Liver (tissue), 9 donors: ENCODE data around the gene IL21R. TPM values are rescaled to one million over a fixed set of nuclear protein-coding genes. Genes with fewer than 3 reads are reported as not detected.

ENCODE experiments used
- DNase-seq: peaks from one replicate; pipeline ENCODE4 v3.0.0-alpha.2; 2017; ENCODE audit warnings: low spot score
- H3K27ac ChIP-seq, 2 donors: one replicate each; pipeline ENCODE4 v1.7.0; 2013; ENCODE audit warnings: inconsistent platforms in 2 of 2, low read length in 2 of 2, control low read depth in 1 of 2, low read depth in 1 of 2, mild to moderate bottlenecking in 1 of 2
- H3K27me3 ChIP-seq, 4 donors: one replicate each; pipeline versions ENCODE4 v1.6.1 to v1.7.0; 2013; ENCODE audit warnings: low read length in 3 of 4, inconsistent platforms in 1 of 4, mild to moderate bottlenecking in 1 of 4, moderate library complexity in 1 of 4; ENCODE audit not compliant: control insufficient read depth in 4 of 4, insufficient read depth in 4 of 4
- H3K36me3 ChIP-seq, 4 donors: one replicate each; pipeline versions ENCODE4 v1.6.1 to v1.7.0; 2013; ENCODE audit warnings: low read length in 3 of 4, mild to moderate bottlenecking in 3 of 4, low read depth in 1 of 4, moderate library complexity in 1 of 4; ENCODE audit not compliant: control insufficient read depth in 4 of 4, insufficient read depth in 3 of 4
- H3K4me1 ChIP-seq, 4 donors: one replicate each; pipeline versions ENCODE4 v1.6.1 to v1.7.0; 2013; ENCODE audit warnings: low read length in 3 of 4, mild to moderate bottlenecking in 3 of 4, moderate library complexity in 1 of 4; ENCODE audit not compliant: control insufficient read depth in 4 of 4, insufficient read depth in 4 of 4
- H3K4me3 ChIP-seq, 3 donors: one replicate each; pipeline versions ENCODE4 v1.6.1 to v1.7.0; 2013; ENCODE audit warnings: low read length in 3 of 3, control low read depth in 1 of 3, low read depth in 1 of 3, mild to moderate bottlenecking in 1 of 3
- H3K9ac ChIP-seq, 2 donors: one replicate each; pipeline ENCODE4 v1.7.0; 2013; ENCODE audit warnings: low read length in 2 of 2, mild to moderate bottlenecking in 2 of 2, moderate library complexity in 2 of 2, control low read depth in 1 of 2, low read depth in 1 of 2
- H3K9me3 ChIP-seq, 4 donors: one replicate each; pipeline versions ENCODE4 v1.6.1 to v1.7.0; 2013; ENCODE audit warnings: low read length in 3 of 4; ENCODE audit not compliant: control insufficient read depth in 4 of 4
- ATF3 ChIP-seq: IDR thresholded peaks from 2 replicates; pipeline ENCODE4 v1.6.1; 2016; ENCODE audit warnings: antibody characterized with exemption
- CTCF ChIP-seq: fragments of 150-350 bp; IDR thresholded peaks from 2 replicates; pipeline ENCODE4 v1.5.1; 2017; ENCODE audit warnings: improper control_type of control experiment, low read depth, low read length; ENCODE audit not compliant: missing input control
- EGR1 ChIP-seq, 2 donors: IDR thresholded peaks; 2 replicates each; pipeline ENCODE4 v1.6.1; 2016 to 2018; ENCODE audit warnings: antibody characterized with exemption in 2 of 2, low read depth in 2 of 2
- FOXA1 ChIP-seq: IDR thresholded peaks from 2 replicates; pipeline ENCODE4 v1.6.1; 2016; ENCODE audit warnings: antibody characterized with exemption
- FOXA2 ChIP-seq: IDR thresholded peaks from 2 replicates; pipeline ENCODE4 v1.6.1; 2016; ENCODE audit warnings: antibody characterized with exemption
- GABPA ChIP-seq, 2 donors: IDR thresholded peaks in 1 of 2; conservative IDR thresholded peaks in 1 of 2; 2 replicates each; pipeline ENCODE4 v1.6.1; 2016; ENCODE audit warnings: antibody characterized with exemption in 2 of 2, mild to moderate bottlenecking in 1 of 2, moderate library complexity in 1 of 2
- HNF4G ChIP-seq: IDR thresholded peaks from 2 replicates; pipeline ENCODE4 v1.6.1; 2016; ENCODE audit warnings: antibody characterized with exemption
- JUND ChIP-seq, 2 donors: IDR thresholded peaks; 2 replicates each; pipeline ENCODE4 v1.6.1; 2016; ENCODE audit warnings: antibody characterized with exemption in 2 of 2
- MAX ChIP-seq: IDR thresholded peaks from 2 replicates; pipeline ENCODE4 v1.6.1; 2016; ENCODE audit warnings: antibody characterized with exemption
- RAD21 ChIP-seq, 2 donors: IDR thresholded peaks; 2 replicates each; pipeline ENCODE4 v1.6.1; 2016; ENCODE audit warnings: antibody characterized with exemption in 2 of 2, mild to moderate bottlenecking in 2 of 2
- REST ChIP-seq: IDR thresholded peaks from 2 replicates; pipeline ENCODE4 v1.6.1; 2016; ENCODE audit warnings: antibody characterized with exemption, mild to moderate bottlenecking
- RXRA ChIP-seq, 2 donors: IDR thresholded peaks; 2 replicates each; pipeline ENCODE4 v1.6.1; 2017 to 2018; ENCODE audit warnings: antibody characterized with exemption in 2 of 2, mild to moderate bottlenecking in 1 of 2
- SP1 ChIP-seq: IDR thresholded peaks from 2 replicates; pipeline ENCODE4 v1.6.1; 2018; ENCODE audit warnings: antibody characterized with exemption, mild to moderate bottlenecking
- TAF1 ChIP-seq: conservative IDR thresholded peaks from 2 replicates; pipeline ENCODE4 v1.6.1; 2016; ENCODE audit warnings: antibody characterized with exemption, mild to moderate bottlenecking
- YY1 ChIP-seq: IDR thresholded peaks from 2 replicates; pipeline ENCODE4 v1.6.1; 2016; ENCODE audit warnings: antibody characterized with exemption, mild to moderate bottlenecking
- ZBTB33 ChIP-seq: IDR thresholded peaks from 2 replicates; pipeline ENCODE4 v1.6.1; 2016; ENCODE audit warnings: antibody characterized with exemption
- WGBS: extraction: QIAGEN DNeasy Blood & Tissue Kit; methylation state at CpG from one replicate; pipeline ENCODE4 v1.1.7; 2013; 5-methylcytosine and 5-hydroxymethylcytosine counted together
- polyA plus RNA-seq, 2 donors: library from polyadenylated mRNA; stranded (reverse) in 1 of 2; unstranded in 1 of 2; fragments of 200-250 nt in 1 of 2; fragments of >200 nt in 1 of 2; fragmentation: Nextera tagmentation in 1 of 2; extraction: Ambion mirVana in 1 of 2; gene quantifications; one replicate each; pipeline versions ENCODE4 v1.2.1 to v1.2.3, GENCODE V29; 2013 to 2015
- total RNA-seq, 2 donors: library from RNA; depleted of rRNA; stranded (reverse); fragments of >200 nt; gene quantifications; one replicate each; pipeline ENCODE4 v1.2.3, GENCODE V29; 2014
- donor health status: healthy.
- donor health status: healthy.
- donor health status: healthy.
- donor health status: healthy.
- donor health status: healthy.

IL21R gene
- total and polyA plus RNA-seq, 4 donors, result 0.19 to 0.84 (median 0.39) TPM

- H3K9me3 ChIP-seq, result peaks cover 0 to 9% (median 0%) of the 10 kb centered on the region in 4 donors
- 79% methylated on average over 8 of the region's 8 CpGs for WGBS
- no peaks in the 10 kb centered on the region for H3K27me3 ChIP-seq
- no peaks in the 10 kb centered on the region for H3K36me3 ChIP-seq
- no peak overlapping the region for H3K9ac ChIP-seq
- no peak overlapping the region for H3K27ac ChIP-seq
- H3K4me3 ChIP-seq, result no peak overlapping the region
- no peak for DNase-seq
- TF ChIP-seq ATF3, result no peak
- no peak for TF ChIP-seq MAX
- TF ChIP-seq SP1, result no peak
- no peak for TF ChIP-seq REST
- no peak for TF ChIP-seq FOXA1
- no peak for TF ChIP-seq YY1
- no peaks in the 10 kb centered on the region for H3K4me1 ChIP-seq
Measured at GRCh38 chr16:27389272-27389961, 12.6 kb upstream of the IL21R start.

- DNase-seq, result no peak
- Histone ChIP-seq H3K27me3 (no peaks in the 10 kb centered on the region), H3K27ac (no peak overlapping the region), H3K36me3 (no peaks in the 10 kb centered on the region), H3K4me3 (no peak overlapping the region), H3K4me1 (no peaks in the 10 kb centered on the region), H3K9me3 (peaks cover 0 to 5% (median 0%) of the 10 kb centered on the region in 4 donors), H3K9ac (no peak overlapping the region)
- TF ChIP-seq ZBTB33 (no peak), RAD21 (IDR thresholded peaks at IDR 0.05) (no peak), HNF4G (no peak), REST (no peak), GABPA (IDR thresholded peaks at IDR 0.05 in 1 of 2, conservative IDR thresholded peaks at IDR 0.05 in 1 of 2) (no peak), FOXA2 (no peak), JUND (IDR thresholded peaks at IDR 0.05) (no peak), TAF1 (no peak), FOXA1 (no peak), RXRA (IDR thresholded peaks at IDR 0.05) (no peak), ATF3 (no peak), MAX (no peak), CTCF (no peak), EGR1 (IDR thresholded peaks at IDR 0.05; ENCODE audit: low read depth in 2 of 2) (no peak), YY1 (no peak)
Measured at GRCh38 chr16:27390151-27390550, 11.8 kb upstream of the IL21R start.
